CD1c-positive myeloid dendritic cell (primary cell): ENCODE data around the gene TEDDM1.
A peak's percentile ranks its signal among the peaks of the same experiment; 100 is the strongest.

ENCODE experiments used
- DNase-seq: peaks from one replicate; pipeline ENCODE4 v3.0.0-alpha.2; 2016; ENCODE audit errors: extremely low spot score

The TEDDM1 gene

DNA sequence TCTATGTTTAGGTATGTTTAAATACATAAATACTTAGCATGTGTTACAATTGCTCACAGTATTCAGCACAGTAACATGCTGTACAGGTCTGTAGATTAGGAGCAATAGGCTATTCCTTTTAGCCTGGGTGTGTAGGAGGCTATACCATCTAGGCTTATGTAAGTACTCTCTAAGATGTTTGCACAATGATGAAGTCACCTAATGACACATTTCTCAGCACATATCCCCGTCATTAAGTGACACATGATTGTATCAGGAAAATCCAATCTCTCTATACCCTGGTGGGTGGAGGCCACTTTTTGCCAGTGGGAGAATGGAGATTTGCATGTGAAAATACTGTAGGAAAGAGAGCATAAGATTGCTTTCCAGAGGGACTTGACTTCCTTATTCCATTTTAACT is 5.5 kb upstream of the TEDDM1 start:
- DNase-seq, result peak; percentile 33

DNA sequence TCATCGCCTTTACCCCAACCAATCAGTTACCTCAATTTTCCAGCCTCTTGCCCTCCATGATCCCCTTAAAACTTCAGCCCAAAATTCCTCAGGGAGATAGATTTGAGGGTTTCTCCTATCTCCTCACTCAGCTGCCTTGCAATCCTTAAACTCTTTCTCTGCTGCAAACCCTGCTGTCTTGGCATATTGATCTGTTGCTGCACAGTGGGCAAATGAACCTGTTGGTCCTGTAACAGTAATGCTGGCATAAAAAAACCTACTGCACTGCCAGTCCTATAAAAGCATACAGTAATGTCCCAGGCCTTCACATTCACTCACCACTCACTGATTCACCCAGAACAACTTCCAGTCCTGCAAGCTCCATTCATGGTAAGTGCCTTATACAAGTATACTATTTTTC is 5.1 kb upstream of the TEDDM1 start:
- no peak for DNase-seq

DNA sequence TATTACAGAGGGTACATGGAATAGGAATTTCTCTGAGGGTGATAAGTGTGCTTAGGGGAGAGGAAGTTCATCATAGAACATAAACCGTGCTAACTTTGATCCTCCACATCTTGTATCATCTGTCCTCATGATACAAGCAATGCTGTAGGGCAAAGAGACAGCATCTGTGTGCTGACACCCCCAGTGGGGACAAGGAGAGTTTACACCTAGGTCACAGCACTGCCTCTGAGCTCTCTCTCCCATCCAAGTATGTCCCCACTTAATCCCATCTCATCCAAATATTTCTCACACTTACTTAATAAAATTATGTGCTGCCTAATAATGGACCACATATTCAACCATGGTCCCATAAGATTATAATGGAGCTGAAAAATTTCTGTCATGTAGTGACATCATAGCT is 4.3 kb upstream of the TEDDM1 start:
- DNase-seq, result no peak

DNA sequence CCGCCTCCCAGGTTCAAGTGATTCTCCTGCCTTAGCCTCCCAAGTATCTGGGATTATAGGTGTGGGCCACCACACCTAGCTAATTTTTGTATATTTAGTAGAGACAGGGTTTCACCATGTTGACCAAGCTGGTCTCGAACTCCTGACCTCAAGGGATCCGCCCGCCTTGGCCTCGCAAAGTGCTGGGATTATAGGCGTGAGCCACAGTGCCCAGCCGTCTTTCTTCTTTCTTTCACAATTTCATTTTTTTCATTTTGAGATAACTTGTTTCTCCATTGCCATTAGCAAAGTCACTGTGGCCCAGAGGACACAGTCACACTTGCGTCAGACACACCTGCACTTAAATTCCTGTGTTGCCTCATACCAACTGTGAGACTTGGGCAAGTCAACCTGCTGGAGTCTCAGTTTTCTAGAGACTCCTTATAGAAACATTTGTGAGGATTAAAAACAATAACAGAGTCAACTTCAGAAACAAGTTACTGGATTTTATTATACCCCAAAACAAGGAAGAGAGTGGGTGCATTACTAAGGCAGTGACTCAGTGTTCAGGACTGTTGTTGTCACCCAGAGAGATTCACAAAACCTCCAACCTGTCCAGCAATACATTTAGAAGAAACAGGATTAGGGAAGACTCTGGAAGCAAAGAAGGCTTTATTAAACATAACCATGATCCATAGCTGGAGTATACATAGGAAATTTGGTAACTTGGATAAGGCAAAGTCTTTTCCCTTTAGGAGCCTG is 2.6 kb downstream of the TEDDM1 start:
- peak; percentile 9 for DNase-seq

DNA sequence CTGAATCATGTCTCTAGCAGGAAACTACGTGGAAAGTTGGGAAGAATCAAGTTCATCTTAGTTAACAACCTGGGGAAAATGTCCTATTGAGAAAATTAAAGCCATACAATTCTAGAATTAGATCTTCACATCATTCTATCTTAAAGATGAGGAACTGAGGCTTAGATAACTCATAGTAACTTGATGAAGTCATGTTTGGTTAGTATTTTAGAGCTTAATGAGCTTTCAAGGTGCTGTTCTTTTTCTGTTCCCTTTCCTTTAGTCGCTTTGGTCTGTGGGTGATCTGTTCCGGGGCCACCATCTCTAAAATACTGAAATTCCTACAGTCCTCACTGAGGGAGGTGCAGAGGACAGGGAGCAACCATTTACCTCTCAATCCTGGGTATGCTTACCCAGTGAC is 4.6 kb downstream of the TEDDM1 start:
- DNase-seq, result peak; percentile 42

DNA sequence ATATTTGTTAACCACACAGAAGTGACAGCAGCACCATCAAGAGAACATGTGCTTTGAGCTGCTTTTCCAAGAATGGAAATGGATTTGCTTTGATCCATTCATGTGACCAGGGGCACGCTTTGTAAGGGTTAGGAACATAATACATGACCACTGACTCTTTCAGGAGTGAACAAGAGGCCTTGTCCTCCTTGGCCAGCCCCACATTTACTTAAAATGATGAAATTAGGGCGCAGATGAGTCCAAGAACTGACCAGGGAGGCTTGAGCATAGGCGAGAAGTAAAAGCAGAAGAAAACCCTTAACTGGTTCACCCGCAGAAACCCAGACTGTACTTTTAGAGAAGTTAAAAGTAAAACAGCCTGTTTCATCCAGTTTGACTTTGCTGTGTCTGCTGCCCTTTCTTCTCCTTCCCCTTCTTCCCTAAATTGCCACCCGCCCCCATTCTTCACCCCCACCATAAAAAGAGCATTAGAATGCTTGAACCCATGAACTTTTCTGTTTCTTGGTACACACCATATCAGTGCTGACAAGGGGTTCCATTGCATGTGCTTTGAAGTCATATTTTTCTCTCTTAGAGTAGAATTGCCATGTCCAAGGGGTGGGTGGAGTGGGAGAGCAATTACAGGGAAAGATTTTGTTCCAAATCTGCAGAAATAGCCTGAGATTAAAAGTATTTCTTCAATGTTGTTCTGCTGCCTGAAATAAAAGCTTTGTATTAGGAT is 6.3 kb downstream of the TEDDM1 start:
- DNase-seq, result peak; percentile 84

DNA sequence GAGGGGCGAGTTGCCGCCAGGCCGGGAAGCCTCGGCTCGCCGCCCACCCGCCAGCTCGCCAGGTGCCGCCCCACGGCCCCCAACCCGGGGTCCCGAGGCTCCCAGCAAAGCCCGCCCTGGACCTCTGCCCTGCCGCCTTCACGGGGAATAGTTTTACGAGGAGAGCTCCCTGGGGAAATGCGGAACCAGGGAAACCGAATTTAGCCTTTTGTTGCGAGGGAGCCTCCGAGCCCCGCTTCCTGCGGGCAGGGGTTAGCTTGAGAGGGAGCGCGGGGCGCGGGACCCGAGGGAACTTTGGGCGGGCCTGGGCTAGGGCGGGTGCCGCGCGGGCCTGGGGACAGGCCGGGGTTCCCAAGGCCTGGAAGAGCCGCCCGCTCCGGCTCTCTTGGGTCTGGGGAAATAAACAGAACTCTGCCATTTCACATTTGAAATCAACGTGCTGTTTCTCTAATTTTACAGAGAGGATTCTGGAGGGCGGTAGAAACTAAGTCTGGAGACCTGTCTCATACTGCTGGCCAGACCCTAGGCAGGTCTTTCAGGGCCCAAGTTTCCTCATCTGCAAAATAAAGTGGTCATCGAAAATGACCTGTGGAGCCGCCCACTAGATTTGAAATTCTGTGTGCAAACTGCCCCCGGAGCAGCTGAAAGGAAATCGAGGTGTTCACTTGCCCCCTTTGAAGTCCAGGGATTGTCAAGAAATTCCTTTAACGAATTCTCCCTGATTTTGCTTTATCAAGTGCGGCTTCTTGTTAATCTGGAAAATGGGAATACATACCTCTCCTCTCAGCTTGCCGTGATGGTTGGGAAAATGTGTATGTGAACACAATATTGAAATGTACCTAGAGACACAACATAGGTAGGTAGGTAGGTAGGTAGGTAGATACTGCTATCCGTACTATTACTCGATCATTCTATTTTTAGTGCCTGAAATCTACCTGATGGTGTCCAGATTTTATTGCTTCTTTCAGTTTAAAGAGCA is 8.1 kb downstream of the TEDDM1 start:
- DNase-seq, result peak; percentile 77

DNA sequence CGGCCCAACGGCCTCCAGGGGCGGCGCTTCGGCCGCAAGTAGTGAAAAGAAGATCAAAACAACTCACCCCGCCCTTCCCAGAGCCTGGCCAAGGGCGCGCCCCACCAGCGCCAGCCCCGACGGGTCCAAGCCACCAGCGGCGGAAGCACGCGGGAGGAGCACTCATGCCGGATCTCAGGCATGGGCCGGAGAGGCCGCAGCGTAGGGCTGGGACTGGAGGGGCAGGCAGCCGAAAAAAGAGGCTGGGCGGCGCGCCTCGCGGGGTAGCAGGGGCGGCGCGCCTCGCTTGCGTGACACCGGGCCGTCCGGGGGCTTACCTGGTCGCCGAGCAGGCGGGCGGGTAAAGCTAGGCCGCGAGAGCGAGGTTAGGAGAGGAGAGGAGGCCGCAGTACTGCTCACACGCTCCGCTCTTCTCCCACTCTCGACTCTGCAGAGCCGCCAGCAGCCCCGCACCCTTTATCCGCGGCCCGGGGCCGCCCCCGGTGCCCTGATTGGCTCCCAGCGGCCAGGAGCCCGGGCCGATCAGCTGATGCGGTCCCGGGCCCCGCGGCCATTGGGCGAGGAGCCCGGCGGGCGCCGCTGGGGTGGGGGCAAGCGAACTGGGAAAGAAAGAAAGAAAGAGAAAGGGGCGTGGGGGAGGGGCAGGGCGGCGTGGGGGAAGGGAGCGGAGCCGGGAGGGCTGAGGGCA is 9.0 kb downstream of the TEDDM1 start, which contains the start of gene GLUL:
TSS of gene GLUL (minus strand) at position 429 of the 688 bp plus-strand sequence. CDS start 3,053 bp downstream, outside the sequence.
- DNase-seq, result peak; percentile 90

DNA sequence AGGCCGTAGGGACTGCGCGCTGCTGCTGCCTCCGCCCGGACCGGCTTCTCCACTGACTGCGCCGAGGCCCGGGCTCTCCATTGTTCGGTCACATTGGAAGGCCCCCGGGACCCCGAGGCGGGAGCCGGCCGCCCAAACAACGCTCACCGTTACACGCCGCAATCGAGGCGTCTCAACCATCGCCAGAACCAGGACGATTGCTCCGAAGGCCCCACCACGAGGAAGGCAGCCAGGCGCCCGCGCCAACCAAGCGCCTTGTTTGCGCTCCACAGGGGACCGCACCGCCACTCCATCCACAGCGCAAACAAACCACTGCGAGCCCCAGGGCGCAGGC is 9.5 kb downstream of the TEDDM1 start:
- DNase-seq, result no peak

DNA sequence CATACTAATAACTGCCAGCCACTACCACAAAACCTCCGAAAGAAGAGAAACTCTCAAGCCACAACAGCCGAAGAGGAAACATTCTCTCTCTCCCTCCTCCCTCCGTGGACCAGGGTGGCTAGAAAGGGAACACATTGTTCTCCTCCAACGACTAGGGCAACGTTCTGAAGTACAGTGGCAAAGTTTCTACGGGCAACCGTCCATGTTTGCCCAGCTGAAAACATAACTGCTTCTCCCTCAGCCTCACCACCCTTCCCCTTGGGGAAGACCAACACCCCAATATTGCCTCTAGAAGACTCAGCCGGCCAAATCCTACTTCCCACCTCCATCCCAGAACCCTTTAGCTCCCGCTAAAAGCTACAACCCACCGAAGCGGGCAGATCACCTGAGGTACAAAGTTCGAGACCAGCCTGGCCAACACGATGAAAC is 10.8 kb downstream of the TEDDM1 start:
- peak; percentile 42 for DNase-seq

DNA sequence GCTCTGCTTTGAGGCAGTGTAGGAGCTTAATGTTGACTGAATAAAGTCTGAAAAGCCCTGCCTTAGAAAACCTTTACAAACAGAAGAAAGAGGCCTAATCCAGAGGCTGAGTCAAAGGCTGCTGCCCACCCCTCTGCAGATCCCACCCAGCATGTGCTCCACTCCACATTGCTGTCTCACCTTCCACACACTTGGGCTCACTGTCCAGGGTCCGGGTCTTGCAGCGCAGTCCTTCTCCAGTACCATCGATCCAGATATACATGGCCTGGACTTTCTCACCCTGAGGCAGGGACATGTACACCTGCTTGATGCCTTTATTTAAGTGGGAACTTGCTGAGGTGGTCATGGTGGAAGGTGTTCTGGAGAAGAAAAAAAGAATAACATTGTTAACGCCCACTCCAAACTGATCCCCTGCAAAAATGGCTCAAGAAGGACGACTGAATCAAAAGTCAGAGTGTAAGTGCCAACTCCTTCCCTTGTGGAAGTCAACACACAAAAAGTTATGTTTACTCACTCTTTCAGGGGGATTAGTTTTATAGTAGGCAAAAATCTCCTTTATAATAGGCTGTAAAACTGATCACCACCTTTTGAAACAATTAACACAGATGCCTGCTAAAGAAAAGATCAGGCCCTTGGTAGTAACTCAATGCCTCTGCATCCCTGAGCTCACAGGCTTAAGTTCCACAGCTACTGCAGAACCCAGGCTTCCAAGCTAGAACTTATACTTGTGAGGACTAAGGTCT is 11.9 kb downstream of the TEDDM1 start:
- no peak for DNase-seq

DNA sequence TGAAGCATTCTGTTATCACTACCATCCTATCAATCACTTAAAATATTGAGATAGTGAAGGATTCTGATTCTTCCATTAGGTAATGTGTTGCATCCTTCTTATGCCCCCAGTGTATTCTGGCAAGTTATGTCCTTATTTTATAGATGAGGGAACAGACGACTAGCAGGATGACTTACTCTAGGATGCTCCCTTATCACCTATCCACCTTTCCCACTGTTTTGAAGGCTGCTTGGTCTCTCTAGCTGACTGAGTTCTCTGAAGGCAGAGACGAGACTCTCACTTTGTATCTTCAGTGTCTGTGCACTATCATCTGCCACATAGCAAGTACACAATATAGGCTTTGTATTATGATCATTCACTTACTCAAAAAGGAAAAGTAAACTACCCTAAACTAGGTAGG is 12.9 kb downstream of the TEDDM1 start:
- DNase-seq, result no peak

DNA sequence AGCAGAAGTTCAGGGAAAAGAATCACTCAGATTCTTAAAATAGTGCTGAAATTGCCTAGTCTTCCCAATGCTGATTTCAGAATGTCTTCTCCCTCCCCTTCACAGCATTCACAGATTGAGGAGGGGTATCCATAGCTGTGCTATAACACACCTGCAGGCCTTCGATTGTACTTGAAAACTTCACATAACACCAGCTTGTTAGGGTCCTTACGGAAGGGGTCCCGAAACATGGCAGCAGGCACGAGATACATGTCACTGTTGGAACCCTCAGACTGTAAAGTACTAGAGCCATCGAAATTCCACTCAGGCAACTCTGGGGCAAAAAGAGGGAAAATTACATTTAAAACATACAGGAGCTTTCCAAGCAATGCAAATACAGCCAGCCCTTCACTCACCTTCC is 13.5 kb downstream of the TEDDM1 start:
- DNase-seq, result no peak

DNA sequence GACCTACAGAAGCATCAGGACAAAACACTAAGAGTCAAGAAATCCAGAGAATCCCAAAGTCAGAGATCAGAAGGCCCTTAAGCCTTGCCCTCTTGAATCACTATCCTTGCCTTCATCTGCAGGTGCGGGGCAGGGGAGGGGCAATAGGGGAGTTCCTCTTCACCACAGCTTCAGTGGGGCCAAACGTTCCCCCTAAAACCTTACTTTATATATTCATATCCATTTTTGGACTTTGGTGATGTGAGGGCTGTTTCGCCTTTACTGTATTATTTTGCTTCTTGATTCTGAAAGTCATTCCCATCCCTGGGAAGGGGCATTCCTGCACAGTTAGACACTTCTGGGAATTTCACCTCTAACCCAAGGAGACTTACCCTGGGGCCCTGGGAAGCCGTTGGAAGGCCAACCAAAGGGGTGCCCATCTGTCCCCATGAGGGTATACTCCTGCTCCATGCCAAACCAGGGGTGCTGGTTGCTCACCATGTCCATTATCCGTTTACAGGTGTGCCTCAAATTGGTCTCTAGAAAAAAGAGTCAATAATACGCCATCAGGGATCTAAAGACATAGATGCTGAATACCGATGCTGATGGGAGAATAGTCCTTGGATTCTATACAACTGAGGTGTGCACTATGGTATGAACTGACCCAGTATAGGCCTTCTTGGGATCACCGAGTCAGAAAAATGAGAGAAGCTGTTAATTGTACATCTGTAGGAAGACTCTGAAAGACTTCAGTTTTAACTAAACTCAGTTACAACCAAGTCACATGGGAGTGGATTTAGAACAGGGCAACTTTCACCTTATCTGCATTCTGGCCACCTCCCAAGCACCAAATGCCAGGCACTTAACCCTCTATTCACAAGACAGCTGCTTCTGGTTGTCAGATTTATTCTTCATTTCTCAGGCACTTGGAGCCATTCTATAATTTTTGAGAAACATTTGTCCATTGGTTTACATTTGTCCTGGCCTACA is 14.3 kb downstream of the TEDDM1 start:
- DNase-seq, result no peak

DNA sequence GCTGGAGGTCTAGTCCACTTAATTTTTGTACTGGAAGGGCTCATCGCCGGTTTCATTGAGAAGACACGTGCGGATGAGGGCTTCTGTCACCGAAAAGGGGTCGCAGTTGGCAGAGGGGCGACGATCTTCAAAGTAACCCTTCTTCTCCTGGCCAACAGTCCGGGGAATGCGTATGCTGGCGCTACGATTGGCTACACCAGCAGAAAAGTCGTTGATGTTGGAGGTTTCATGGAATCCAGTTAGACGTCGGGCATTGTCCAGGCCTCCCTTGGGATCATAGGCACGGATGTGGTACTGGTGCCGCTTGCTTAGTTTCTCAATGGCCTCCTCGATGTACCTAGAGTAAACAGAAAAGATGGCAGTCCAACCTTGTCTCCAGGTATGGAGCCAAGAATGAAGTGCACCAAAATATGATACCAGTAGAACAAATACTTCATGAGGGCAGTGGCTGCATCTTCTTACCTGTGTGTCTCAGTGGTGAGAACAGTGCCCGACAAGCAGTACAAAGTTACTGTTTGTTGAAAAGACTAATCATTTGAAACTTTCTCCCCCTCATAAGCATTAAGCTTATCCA is 16.0 kb downstream of the TEDDM1 start:
- no peak for DNase-seq

DNA sequence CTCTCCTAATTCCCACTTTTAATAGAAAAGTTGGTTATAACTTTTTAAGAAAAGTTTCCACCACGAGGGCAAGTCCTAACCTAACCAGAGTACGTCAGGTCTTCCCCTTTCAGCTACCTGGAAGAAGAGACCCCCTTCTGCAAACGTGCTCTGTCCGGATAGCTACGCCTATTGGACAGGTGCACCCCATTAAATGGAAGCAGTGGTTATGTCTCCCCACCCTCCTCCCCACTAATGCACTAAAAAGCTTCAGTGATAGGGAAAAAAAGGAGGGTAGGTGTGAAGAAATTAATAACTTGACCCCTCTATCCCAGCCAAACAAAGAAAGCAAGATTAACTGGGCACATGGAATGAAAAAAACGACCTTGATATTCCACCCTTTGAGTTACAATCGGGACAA is 16.5 kb downstream of the TEDDM1 start:
- no peak for DNase-seq

DNA sequence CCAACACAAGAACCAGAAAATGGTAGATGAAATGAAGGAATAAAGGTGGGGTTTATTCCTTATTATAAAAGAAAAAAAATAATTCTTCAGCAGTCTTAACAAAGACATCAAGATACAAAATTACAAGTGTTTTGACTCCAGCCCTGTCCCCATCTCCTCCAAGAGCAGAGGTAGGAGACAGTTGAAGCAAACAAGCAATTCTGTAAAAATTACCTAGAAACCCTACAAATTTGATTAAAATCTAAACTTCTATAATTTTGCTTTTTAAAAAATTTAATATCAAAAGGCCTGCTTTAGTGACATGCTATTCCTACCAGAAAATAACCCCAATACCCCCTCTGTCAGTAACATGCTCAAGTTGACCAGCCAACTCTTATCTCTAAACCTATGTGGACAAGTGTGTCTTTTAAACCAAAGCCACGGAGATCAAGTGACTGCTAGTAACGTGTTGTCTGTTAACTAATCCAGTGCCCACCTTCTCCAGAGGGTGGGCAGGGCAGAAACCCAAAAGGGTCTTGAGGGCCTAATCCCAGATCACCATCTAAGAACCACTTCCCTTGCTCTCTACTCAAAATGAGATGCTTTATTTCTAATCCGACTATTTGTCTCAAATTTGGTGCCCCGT is 17.3 kb downstream of the TEDDM1 start:
- no peak for DNase-seq

DNA sequence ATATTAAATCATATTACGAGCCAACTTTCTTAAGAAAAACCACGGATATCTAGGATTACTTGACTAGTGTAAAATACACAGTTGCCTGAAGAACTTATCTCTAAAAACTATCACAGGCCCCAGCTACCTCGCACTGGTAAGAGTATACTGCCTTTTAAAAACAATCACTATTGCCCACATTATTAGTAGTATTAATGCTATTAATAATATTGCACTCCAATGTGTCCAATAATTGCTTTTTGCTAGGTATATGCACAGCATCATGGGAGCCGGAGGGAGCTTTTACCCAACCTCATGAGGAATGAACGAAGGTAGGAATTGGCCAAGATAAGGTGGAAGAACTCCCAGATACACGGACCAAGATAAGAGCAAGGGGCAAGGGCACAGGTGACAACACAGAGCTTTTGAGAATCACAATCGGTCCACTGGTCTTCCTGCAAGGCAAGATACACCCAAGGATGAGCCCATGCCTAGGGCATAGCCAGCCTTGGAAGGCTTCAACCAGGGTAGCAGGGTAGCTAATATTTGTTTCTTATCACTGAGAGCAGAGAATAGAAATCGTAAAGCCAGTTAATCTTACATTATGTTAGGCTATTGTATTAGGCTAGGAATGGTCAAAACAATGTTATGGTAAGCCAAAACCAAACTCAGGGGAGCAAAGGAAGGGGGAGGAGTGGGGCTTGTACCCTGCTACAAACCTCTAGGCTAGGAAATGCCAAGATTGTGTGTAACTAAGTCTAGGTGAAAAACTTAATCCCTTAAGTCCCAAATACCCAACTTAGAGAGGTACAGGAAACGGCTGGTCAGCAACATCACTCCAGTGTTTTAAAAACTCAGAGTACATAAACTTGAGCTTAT is 18.3 kb downstream of the TEDDM1 start:
- DNase-seq, result no peak
